ENCODE data around the gene LCE7A. TPM values are rescaled to one million over a fixed set of nuclear protein-coding genes. Genes with fewer than 3 reads are reported as not detected.

Gene LCE7A
- total RNA-seq, 4 donors from 2014 or later: not detected

DNA sequence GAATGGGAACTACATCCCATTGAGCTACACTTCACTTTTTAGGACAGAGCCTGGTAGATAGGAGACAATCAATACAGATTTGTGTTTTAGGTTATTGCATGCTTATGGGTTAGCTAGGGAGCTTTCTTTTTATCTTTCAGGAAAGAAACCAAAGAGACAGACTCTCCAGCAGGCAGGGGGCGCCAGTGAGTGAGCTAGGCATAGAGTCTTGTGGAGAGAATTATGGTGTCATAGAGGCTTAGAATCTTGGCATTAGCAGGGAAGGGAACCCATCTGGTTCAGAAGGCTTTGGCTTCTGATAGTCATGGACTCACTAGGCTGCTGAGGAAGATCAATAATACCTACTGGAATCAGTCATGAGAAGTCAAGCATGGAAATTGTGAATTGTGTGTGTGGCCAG is 18.2 kb downstream of the LCE7A start, which contains the start of gene SMCP:
SMCP (plus strand) TSS at position 281 of the 400 bp plus-strand sequence. CDS start 6,101 bp downstream, outside the sequence.
- TF ChIP-seq, protein P1, sequence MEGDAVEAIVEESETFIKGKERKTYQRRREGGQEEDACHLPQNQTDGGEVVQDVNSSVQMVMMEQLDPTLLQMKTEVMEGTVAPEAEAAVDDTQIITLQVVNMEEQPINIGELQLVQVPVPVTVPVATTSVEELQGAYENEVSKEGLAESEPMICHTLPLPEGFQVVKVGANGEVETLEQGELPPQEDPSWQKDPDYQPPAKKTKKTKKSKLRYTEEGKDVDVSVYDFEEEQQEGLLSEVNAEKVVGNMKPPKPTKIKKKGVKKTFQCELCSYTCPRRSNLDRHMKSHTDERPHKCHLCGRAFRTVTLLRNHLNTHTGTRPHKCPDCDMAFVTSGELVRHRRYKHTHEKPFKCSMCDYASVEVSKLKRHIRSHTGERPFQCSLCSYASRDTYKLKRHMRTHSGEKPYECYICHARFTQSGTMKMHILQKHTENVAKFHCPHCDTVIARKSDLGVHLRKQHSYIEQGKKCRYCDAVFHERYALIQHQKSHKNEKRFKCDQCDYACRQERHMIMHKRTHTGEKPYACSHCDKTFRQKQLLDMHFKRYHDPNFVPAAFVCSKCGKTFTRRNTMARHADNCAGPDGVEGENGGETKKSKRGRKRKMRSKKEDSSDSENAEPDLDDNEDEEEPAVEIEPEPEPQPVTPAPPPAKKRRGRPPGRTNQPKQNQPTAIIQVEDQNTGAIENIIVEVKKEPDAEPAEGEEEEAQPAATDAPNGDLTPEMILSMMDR (IDR thresholded peaks at IDR 0.05): no peak
- DNase-seq (ENCODE audit: low spot score) (no peak), ATAC-seq (ENCODE audit: low FRiP score) (no peak)

GRCh38 chr1:152879559-152880198 is 19.9 kb downstream of the LCE7A start:
- DNase-seq (ENCODE audit: low spot score) (no peak), ATAC-seq (ENCODE audit: low FRiP score) (no peak)
- TF ChIP-seq, protein P1 (IDR thresholded peaks at IDR 0.05): no peak

GRCh38 chr1:152880316-152880715 is 20.5 kb downstream of the LCE7A start:
- DNase-seq (ENCODE audit: low spot score): no peak

GRCh38 chr1:152880907-152881306 is 21.1 kb downstream of the LCE7A start:
- DNase-seq (ENCODE audit: low spot score): no peak
- no peak for ATAC-seq (ENCODE audit: low FRiP score)
- TF ChIP-seq, protein P1 (IDR thresholded peaks at IDR 0.05): no peak

More at GRCh38 chr1:152880316-152880715, 20.5 kb downstream of the LCE7A start:
- TF ChIP-seq, protein P1 (IDR thresholded peaks at IDR 0.05): no peak
- no peak for ATAC-seq (ENCODE audit: low FRiP score)

DNA sequence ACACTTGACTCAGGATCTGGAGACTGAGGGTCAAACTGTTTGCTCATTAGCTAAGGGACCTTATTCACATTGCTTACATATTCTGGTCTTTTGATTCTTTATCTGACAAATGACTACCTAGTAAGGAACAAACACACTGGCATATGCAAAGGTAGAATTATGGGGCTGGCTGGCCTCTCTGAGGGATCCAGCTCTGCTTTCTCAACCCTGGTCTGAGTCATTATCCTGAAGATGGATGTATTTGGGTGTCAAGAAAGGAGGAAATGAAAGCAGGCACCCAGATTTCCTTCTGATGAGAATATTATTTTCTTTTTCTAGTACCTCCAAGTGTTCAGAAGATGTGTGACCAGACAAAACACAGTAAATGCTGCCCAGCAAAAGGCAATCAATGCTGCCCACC is 24.3 kb downstream of the LCE7A start:
- ATAC-seq (ENCODE audit: low FRiP score) (no peak), DNase-seq (ENCODE audit: low spot score) (no peak)
- TF ChIP-seq, protein P1 (IDR thresholded peaks at IDR 0.05): no peak

DNA sequence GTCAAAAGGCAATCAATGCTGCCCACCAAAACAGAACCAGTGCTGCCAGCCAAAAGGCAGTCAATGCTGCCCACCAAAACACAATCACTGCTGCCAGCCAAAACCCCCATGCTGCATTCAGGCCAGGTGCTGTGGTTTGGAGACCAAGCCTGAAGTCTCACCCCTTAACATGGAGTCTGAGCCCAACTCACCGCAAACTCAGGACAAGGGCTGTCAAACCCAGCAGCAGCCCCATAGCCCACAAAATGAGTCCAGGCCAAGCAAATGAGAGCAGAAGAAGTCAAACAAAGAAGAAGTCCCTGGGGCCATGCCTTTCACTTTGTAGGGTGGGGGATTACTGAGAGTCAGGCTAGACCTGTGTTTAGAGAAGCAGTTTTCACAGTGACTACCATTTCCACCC is 24.7 kb downstream of the LCE7A start:
- TF ChIP-seq, protein P1 (IDR thresholded peaks at IDR 0.05): no peak
- ATAC-seq (ENCODE audit: low FRiP score) (no peak), DNase-seq (ENCODE audit: low spot score) (no peak)

GRCh38 chr1:152884966-152885624 is 25.3 kb downstream of the LCE7A start:
- no peak for ATAC-seq (ENCODE audit: low FRiP score)
- DNase-seq (ENCODE audit: low spot score): no peak
- TF ChIP-seq, protein P1 (IDR thresholded peaks at IDR 0.05): no peak
